Sigmoid colon (tissue), 7 donors: Measurements from ENCODE around the gene SEMA5B. TPM values are rescaled to one million over a fixed set of nuclear protein-coding genes. Genes with fewer than 3 reads are reported as not detected.

Experiments
- DNase-seq: peaks from one replicate; pipeline ENCODE4 v3.0.0-alpha.2; 2019
- H3K27ac ChIP-seq, 4 donors: fragments of 200-600 bp; sonication (generic); one replicate each; pipeline ENCODE4 v1.5.1; 2016 to 2019; ENCODE audit warnings: mild to moderate bottlenecking in 1 of 4
- H3K27me3 ChIP-seq, 3 donors: fragments of 200-600 bp; sonication (generic); one replicate each; pipeline ENCODE4 v1.5.1; 2019; ENCODE audit warnings: mild to moderate bottlenecking in 1 of 3
- H3K36me3 ChIP-seq, 4 donors: fragments of 200-600 bp; sonication (generic); one replicate each; pipeline ENCODE4 v1.5.1; 2016 to 2019
- H3K4me1 ChIP-seq, 4 donors: fragments of 200-600 bp; sonication (generic); one replicate each; pipeline ENCODE4 v1.5.1; 2017 to 2019
- H3K4me3 ChIP-seq, 4 donors: fragments of 200-600 bp; sonication (generic); one replicate each; pipeline ENCODE4 v1.5.1; 2017 to 2019; ENCODE audit warnings: mild to moderate bottlenecking in 2 of 4, moderate library complexity in 1 of 4
- H3K9me3 ChIP-seq, 4 donors: fragments of 200-600 bp in 3 of 4; sonication (generic) in 3 of 4; one replicate each; pipeline versions ENCODE4 v1.5.1 to v1.6.1; 2013 to 2019
- CTCF ChIP-seq, 4 experiments: fragments of 450-650 bp in 3 of 4; fragments of 200-600 bp in 1 of 4; IDR thresholded peaks; one replicate each; pipeline ENCODE4 v1.5.1; 2016 to 2019; ENCODE audit warnings: antibody characterized with exemption in 4 of 4, mild to moderate bottlenecking in 3 of 4, moderate library complexity in 2 of 4
- EP300 ChIP-seq, 4 donors: sonication (generic); formaldehyde crosslinking; IDR thresholded peaks; one replicate each; pipeline ENCODE4 v1.6.1; 2017; ENCODE audit warnings: antibody characterized with exemption in 4 of 4
- POLR2A ChIP-seq, 2 donors: fragments of 450-650 bp; IDR thresholded peaks; one replicate each; pipeline ENCODE4 v1.6.1; 2016; ENCODE audit warnings: antibody characterized with exemption in 2 of 2, mild to moderate bottlenecking in 2 of 2, moderate library complexity in 2 of 2
- POLR2AphosphoS5 ChIP-seq, 4 donors: sonication (generic); formaldehyde crosslinking; IDR thresholded peaks; one replicate each; pipeline ENCODE4 v1.6.1; 2017; ENCODE audit warnings: antibody characterized with exemption in 4 of 4
- WGBS, 2 donors: extraction: QIAGEN DNeasy Blood & Tissue Kit; methylation state at CpG; one replicate each; pipeline ENCODE4 v1.1.7; 2013; 5-methylcytosine and 5-hydroxymethylcytosine counted together
- intact Hi-C: fragments of 100-400 bp; cut with DNase I; formaldehyde crosslinking; loops from one replicate; pipeline ENCODE4 v1.15.1; 2023
- polyA plus RNA-seq, 3 donors: library from polyadenylated mRNA; stranded (reverse); fragments of 200-250 nt; gene quantifications; one replicate each; pipeline ENCODE4 v1.2.3, GENCODE V29; 2013
- total RNA-seq, 4 donors: library from RNA; depleted of rRNA; stranded (reverse); fragments of >200 nt; gene quantifications; one replicate each; pipeline ENCODE4 v1.1.0, GENCODE V29; 2016
- donor health status: healthy with polysubstance abuse.
- donor health status: Bipolar disorder and iron deficiency.
- donor health status: healthy.

Gene SEMA5B
- total and polyA plus RNA-seq, 7 donors, result 0.36 to 0.69 (median 0.55) TPM; not detected in 2

GRCh38 chr3:122880173-122880572 lies 147.4 kb downstream of the SEMA5B start:
- no peak overlapping the region for H3K4me3 ChIP-seq
- WGBS, 2 donors, result 72 to 85% methylated on average over 4 of the region's 4 CpGs
- no peak overlapping the region for H3K27ac ChIP-seq
- no peaks in the 10 kb centered on the region for H3K27me3 ChIP-seq
- intact Hi-C loops, result no loop called here
- no peaks in the 10 kb centered on the region for H3K9me3 ChIP-seq
- DNase-seq, result no peak
- peaks cover 0 to 15% (median 2%) of the 10 kb centered on the region in 4 donors for H3K36me3 ChIP-seq
- TF ChIP-seq CTCF (IDR thresholded peaks at IDR 0.05) (no peak), EP300 (IDR thresholded peaks at IDR 0.05) (no peak), POLR2AphosphoS5 (IDR thresholded peaks at IDR 0.05) (no peak), POLR2A (IDR thresholded peaks at IDR 0.05) (no peak)
- H3K4me1 ChIP-seq, result no peaks in the 10 kb centered on the region

DNA sequence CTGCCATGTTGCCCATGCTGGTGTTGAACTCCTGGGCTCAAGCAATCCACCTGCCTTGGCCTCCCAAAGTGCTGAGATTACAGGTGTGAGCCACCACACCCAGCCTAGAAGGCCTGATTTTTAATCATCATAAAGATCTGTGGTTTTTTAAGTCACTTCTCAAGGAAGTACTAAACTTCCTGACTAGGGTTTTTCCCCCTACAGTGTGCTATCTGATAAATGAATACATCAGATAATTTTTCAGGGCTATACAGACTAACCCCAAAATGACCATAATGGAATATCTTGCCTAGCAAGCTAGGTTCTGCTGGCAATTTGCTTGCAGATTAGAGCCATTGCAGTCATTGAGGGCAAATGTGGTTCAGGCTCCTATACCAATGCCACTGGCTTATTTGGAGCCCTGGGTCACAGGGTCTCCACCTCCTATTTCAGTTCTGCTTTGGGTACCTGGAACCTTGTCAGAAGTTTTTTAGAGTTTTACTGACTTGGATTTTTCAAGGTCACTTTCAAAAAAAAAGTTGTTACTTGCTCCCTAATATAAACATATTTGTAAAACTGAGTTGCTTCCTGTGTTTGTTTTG lies 151.9 kb downstream of the SEMA5B start:
- Histone ChIP-seq H3K36me3 (peaks cover 0 to 34% (median 3%) of the 10 kb centered on the region in 4 donors), H3K4me1 (no peaks in the 10 kb centered on the region), H3K27ac (no peak overlapping the region), H3K4me3 (no peak overlapping the region), H3K27me3 (no peaks in the 10 kb centered on the region), H3K9me3 (no peaks in the 10 kb centered on the region)
- intact Hi-C loops, result no loop called here
- TF ChIP-seq POLR2A (IDR thresholded peaks at IDR 0.05) (no peak), POLR2AphosphoS5 (IDR thresholded peaks at IDR 0.05) (no peak), EP300 (IDR thresholded peaks at IDR 0.05) (no peak), CTCF (IDR thresholded peaks at IDR 0.05) (no peak)
- DNase-seq, result no peak

- 91 to 95% methylated on average over 9 of the region's 9 CpGs for WGBS, 2 donors
- Histone ChIP-seq H3K27me3 (no peaks in the 10 kb centered on the region), H3K9me3 (no peaks in the 10 kb centered on the region), H3K4me1 (no peaks in the 10 kb centered on the region), H3K27ac (no peak overlapping the region), H3K4me3 (no peak overlapping the region), H3K36me3 (peaks cover 0 to 23% (median 3%) of the 10 kb centered on the region in 4 donors)
- no peak for DNase-seq
- TF ChIP-seq EP300 (IDR thresholded peaks at IDR 0.05), result no peak
- no peak for TF ChIP-seq POLR2AphosphoS5 (IDR thresholded peaks at IDR 0.05)
- no peak for TF ChIP-seq CTCF (IDR thresholded peaks at IDR 0.05)
- intact Hi-C loops, result no loop called here
Measured at GRCh38 chr3:122873741-122874515, 153.6 kb downstream of the SEMA5B start.

- Histone ChIP-seq H3K4me1 (no peaks in the 10 kb centered on the region), H3K9me3 (no peaks in the 10 kb centered on the region), H3K4me3 (no peak overlapping the region), H3K36me3 (peaks cover 0 to 40% (median 3%) of the 10 kb centered on the region in 4 donors), H3K27me3 (no peaks in the 10 kb centered on the region), H3K27ac (no peak overlapping the region)
- TF ChIP-seq POLR2AphosphoS5 (IDR thresholded peaks at IDR 0.05) (no peak), POLR2A (IDR thresholded peaks at IDR 0.05) (no peak), EP300 (IDR thresholded peaks at IDR 0.05) (no peak), CTCF (IDR thresholded peaks at IDR 0.05) (no peak)
- intact Hi-C loops, result no loop called here
- no peak for DNase-seq
Measured at GRCh38 chr3:122868322-122868721, 159.2 kb downstream of the SEMA5B start.
